ENCODE results near the gene BMP2K.
"Not testable (repeated sequence)": the region's sequence is repeated elsewhere in the genome, so short reads cannot be mapped to it uniquely, and the experiment has no call there.

The BMP2K gene

GRCh38 chr4:78774417-78774816 lies 1.7 kb upstream of the BMP2K start:
- Mint-ChIP-seq H3K4me1 (peaks cover 6% of the 10 kb centered on the region), H3K27ac (peak overlapping the region; percentile 91), H3K4me3 (peak overlapping the region; percentile 89), H3K9me3 (no peaks in the 10 kb centered on the region), H3K36me3 (peaks cover 15% of the 10 kb centered on the region)
- no peak for DNase-seq (ENCODE audit: low spot score in 2 of 2)
- no peak for ATAC-seq

GRCh38 chr4:78775303-78776078 lies 659 bp upstream of the BMP2K start:
- Mint-ChIP-seq H3K4me3 (peak overlapping the region; percentile 89), H3K36me3 (peaks cover 15% of the 10 kb centered on the region), H3K9me3 (no peaks in the 10 kb centered on the region), H3K4me1 (peaks cover 6% of the 10 kb centered on the region), H3K27ac (peak overlapping the region; percentile 91)
- DNase-seq (ENCODE audit: low spot score in 2 of 2) = peak in 1 of 2 donors; percentile 94
- ATAC-seq = peak; percentile 79

- peaks cover 6% of the 10 kb centered on the region for H3K4me1 Mint-ChIP-seq
Observed at GRCh38 chr4:78776729-78777575, 802 bp downstream of the BMP2K start.

GRCh38 chr4:78777576-78777940 lies 1.4 kb downstream of the BMP2K start:
- peaks cover 6% of the 10 kb centered on the region for H3K4me1 Mint-ChIP-seq
- peak overlapping the region; percentile 89 for H3K4me3 Mint-ChIP-seq
- peaks cover 15% of the 10 kb centered on the region for H3K36me3 Mint-ChIP-seq
- H3K27ac Mint-ChIP-seq = no peak overlapping the region
- DNase-seq (ENCODE audit: low spot score in 2 of 2) (no peak), ATAC-seq (no peak)
- H3K9me3 Mint-ChIP-seq = no peaks in the 10 kb centered on the region

More at GRCh38 chr4:78776729-78777575, 802 bp downstream of the BMP2K start:
- DNase-seq (ENCODE audit: low spot score in 2 of 2) = peak; percentile 16 to 73
- ATAC-seq = peak; percentile 83
- H3K9me3 Mint-ChIP-seq = no peaks in the 10 kb centered on the region
- H3K4me3 Mint-ChIP-seq = peak overlapping the region; percentile 89
- H3K27ac Mint-ChIP-seq = peak overlapping the region; percentile 90
- peaks cover 15% of the 10 kb centered on the region for H3K36me3 Mint-ChIP-seq

GRCh38 chr4:78778530-78778929 lies 2.4 kb downstream of the BMP2K start:
- peaks cover 15% of the 10 kb centered on the region for H3K36me3 Mint-ChIP-seq
- H3K27ac Mint-ChIP-seq = no peak overlapping the region
- no peak overlapping the region for H3K4me3 Mint-ChIP-seq
- ATAC-seq (no peak), DNase-seq (ENCODE audit: low spot score in 2 of 2) (no peak)
- H3K9me3 Mint-ChIP-seq = no peaks in the 10 kb centered on the region
- H3K4me1 Mint-ChIP-seq = peaks cover 6% of the 10 kb centered on the region

GRCh38 chr4:78779280-78779679 lies 3.1 kb downstream of the BMP2K start:
- no peak for DNase-seq (ENCODE audit: low spot score in 2 of 2)
- no peak overlapping the region for H3K4me3 Mint-ChIP-seq
- H3K27ac Mint-ChIP-seq = no peak overlapping the region
- H3K4me1 Mint-ChIP-seq = peaks cover 6% of the 10 kb centered on the region
- H3K9me3 Mint-ChIP-seq = no peaks in the 10 kb centered on the region
- H3K36me3 Mint-ChIP-seq = peaks cover 15% of the 10 kb centered on the region
- no peak for ATAC-seq

- Mint-ChIP-seq H3K4me3 (no peak overlapping the region), H3K9me3 (no peaks in the 10 kb centered on the region), H3K4me1 (peaks cover 6% of the 10 kb centered on the region), H3K27ac (no peak overlapping the region), H3K36me3 (peaks cover 15% of the 10 kb centered on the region)
- ATAC-seq (no peak), DNase-seq (ENCODE audit: low spot score in 2 of 2) (no peak)
Observed at GRCh38 chr4:78780093-78780492, 3.9 kb downstream of the BMP2K start.

- Mint-ChIP-seq H3K36me3 (peaks cover 6% of the 10 kb centered on the region), H3K27ac (no peak overlapping the region), H3K4me3 (no peak overlapping the region), H3K4me1 (peaks cover 6% of the 10 kb centered on the region), H3K9me3 (no peaks in the 10 kb centered on the region)
- ATAC-seq = no peak
- DNase-seq (ENCODE audit: low spot score in 2 of 2) = no peak
Observed at GRCh38 chr4:78781139-78781538, 5.0 kb downstream of the BMP2K start.

GRCh38 chr4:78781924-78782323 lies 5.8 kb downstream of the BMP2K start:
- H3K27ac Mint-ChIP-seq = no peak overlapping the region
- H3K9me3 Mint-ChIP-seq = no peaks in the 10 kb centered on the region
- ATAC-seq (no peak), DNase-seq (ENCODE audit: low spot score in 2 of 2) (no peak)
- no peak overlapping the region for H3K4me3 Mint-ChIP-seq
- H3K36me3 Mint-ChIP-seq = peaks cover under 1% of the 10 kb centered on the region
- peaks cover 4% of the 10 kb centered on the region for H3K4me1 Mint-ChIP-seq

GRCh38 chr4:78784236-78784865 lies 8.2 kb downstream of the BMP2K start:
- no peak for DNase-seq (ENCODE audit: low spot score in 2 of 2)
- Mint-ChIP-seq H3K4me3 (no peak overlapping the region), H3K4me1 (peaks cover 8% of the 10 kb centered on the region)

GRCh38 chr4:78787392-78788006 lies 11.3 kb downstream of the BMP2K start:
- Mint-ChIP-seq H3K4me3 (no peak overlapping the region), H3K4me1 (peaks cover 8% of the 10 kb centered on the region)

More at GRCh38 chr4:78784236-78784865, 8.2 kb downstream of the BMP2K start:
- Mint-ChIP-seq H3K27ac (no peak overlapping the region), H3K9me3 (no peaks in the 10 kb centered on the region), H3K36me3 (no peaks in the 10 kb centered on the region)
- ATAC-seq = no peak

GRCh38 chr4:78788007-78788889 lies 12.1 kb downstream of the BMP2K start:
- Mint-ChIP-seq H3K4me3 (no peak overlapping the region), H3K36me3 (no peaks in the 10 kb centered on the region), H3K9me3 (no peaks in the 10 kb centered on the region), H3K4me1 (peaks cover 8% of the 10 kb centered on the region), H3K27ac (no peak overlapping the region)
- DNase-seq (ENCODE audit: low spot score in 2 of 2) (no peak), ATAC-seq (no peak)

More at GRCh38 chr4:78787392-78788006, 11.3 kb downstream of the BMP2K start:
- Mint-ChIP-seq H3K36me3 (no peaks in the 10 kb centered on the region), H3K9me3 (no peaks in the 10 kb centered on the region), H3K27ac (no peak overlapping the region)
- DNase-seq (ENCODE audit: low spot score in 2 of 2) = no peak
- no peak for ATAC-seq

- DNase-seq (ENCODE audit: low spot score in 2 of 2); H3K9me3 Mint-ChIP-seq; H3K4me1 Mint-ChIP-seq; H3K36me3 Mint-ChIP-seq; H3K27ac Mint-ChIP-seq; ATAC-seq; H3K4me3 Mint-ChIP-seq: not testable (repeated sequence)
Observed at GRCh38 chr4:78795594-78796416, 19.7 kb downstream of the BMP2K start.

- no peak for ATAC-seq
- H3K4me1 Mint-ChIP-seq = no peaks in the 10 kb centered on the region
- no peaks in the 10 kb centered on the region for H3K36me3 Mint-ChIP-seq
Observed at GRCh38 chr4:78796526-78796925, 20.4 kb downstream of the BMP2K start.

More at GRCh38 chr4:78796526-78796925, 20.4 kb downstream of the BMP2K start:
- no peak overlapping the region for H3K27ac Mint-ChIP-seq
- DNase-seq (ENCODE audit: low spot score in 2 of 2) = no peak
- H3K9me3 Mint-ChIP-seq = no peaks in the 10 kb centered on the region
- H3K4me3 Mint-ChIP-seq = no peak overlapping the region

Measured in stimulated activated effector memory CD8-positive, alpha-beta T cell treated with anti-CD3 and anti-CD28 coated beads, Interleukin-12 subunit alpha, Interleukin-12 subunit beta, amount 100 ng/mL, for 72 hours (primary cell).